G401 (cell line): ENCODE results near the gene REPIN1. TPM values are rescaled to one million over a fixed set of nuclear protein-coding genes. Genes with fewer than 3 reads are reported as not detected.

Experiments used
- DNase-seq: peaks from one replicate; pipeline ENCODE4 v3.0.0-alpha.2; 2015; ENCODE audit warnings: low spot score
- in situ Hi-C: cut with HindIII; loops from 2 replicates; pipeline ENCODE4 v1.10.0; 2016; ENCODE audit warnings: low sequenced_read_pairs, mixed read lengths
- total RNA-seq: library from RNA; depleted of rRNA; stranded (reverse); fragments of >200 nt; shearing (Covaris generic); gene quantifications from 2 replicates; pipeline ENCODE4 v1.2.3, GENCODE V29; 2014

Gene REPIN1
- total RNA-seq, 1 experiment from 2014 or later = 278 TPM

GRCh38 chr7:150371996-150372270 lies 3.3 kb downstream of the REPIN1 start:
- DNase-seq = no peak
- in situ Hi-C loops = no loop called here

GRCh38 chr7:150372271-150373048 lies 3.8 kb downstream of the REPIN1 start:
- in situ Hi-C loops = no loop called here
- DNase-seq = no peak

- peak; percentile 48 for DNase-seq
- in situ Hi-C loops = no loop called here
These were observed 4.6 kb downstream of the REPIN1 start for GRCh38 chr7:150373049-150373801.

GRCh38 chr7:150374026-150374425 lies 5.4 kb downstream of the REPIN1 start:
- no peak for DNase-seq
- in situ Hi-C loops = no loop called here

GRCh38 chr7:150374472-150374871 lies 5.8 kb downstream of the REPIN1 start:
- in situ Hi-C loops = no loop called here
- DNase-seq = peak; percentile 47

- in situ Hi-C loops = no loop called here
- no peak for DNase-seq
These were observed 7.3 kb downstream of the REPIN1 start for GRCh38 chr7:150375662-150376521.

- no peak for DNase-seq
- in situ Hi-C loops = no loop called here
These were observed 7.9 kb downstream of the REPIN1 start for GRCh38 chr7:150376560-150376959.

GRCh38 chr7:150377196-150377595 lies 8.6 kb downstream of the REPIN1 start:
- no peak for DNase-seq
- in situ Hi-C loops = no loop called here

GRCh38 chr7:150377635-150378034 lies 9.0 kb downstream of the REPIN1 start:
- in situ Hi-C loops = no loop called here
- no peak for DNase-seq

- in situ Hi-C loops = no loop called here
- peak; percentile 71 for DNase-seq
These were observed 9.7 kb downstream of the REPIN1 start for GRCh38 chr7:150378115-150378852.

- in situ Hi-C loops = no loop called here
- DNase-seq = peak; percentile 96
These were observed 10.3 kb downstream of the REPIN1 start, which contains the start of gene ZNF775 for GRCh38 chr7:150378853-150379440. Gene ZNF775, plus strand, starts transcription at chr7:150379330. Its CDS starts 9,141 bp downstream, at chr7:150388471.

GRCh38 chr7:150379441-150380379 lies 11.1 kb downstream of the REPIN1 start:
- DNase-seq = peak; percentile 43

GRCh38 chr7:150380463-150380862 lies 11.8 kb downstream of the REPIN1 start:
- in situ Hi-C loops = no loop called here
- no peak for DNase-seq

More at GRCh38 chr7:150379441-150380379, 11.1 kb downstream of the REPIN1 start:
- in situ Hi-C loops = no loop called here

GRCh38 chr7:150381096-150381495 lies 12.5 kb downstream of the REPIN1 start:
- no peak for DNase-seq
- in situ Hi-C loops = no loop called here

- in situ Hi-C loops = no loop called here
- DNase-seq = no peak
These were observed 13.1 kb downstream of the REPIN1 start for GRCh38 chr7:150381785-150382122.

GRCh38 chr7:150382123-150382843 lies 13.7 kb downstream of the REPIN1 start:
- DNase-seq = no peak
- in situ Hi-C loops = no loop called here

- in situ Hi-C loops = no loop called here
- no peak for DNase-seq
These were observed 14.2 kb downstream of the REPIN1 start for GRCh38 chr7:150382844-150383225.
